Neuronal stem cell (in vitro differentiated cells): ENCODE measurements around the gene EYS.

Experiments used
- DNase-seq: peaks from one replicate; pipeline ENCODE4 v3.0.0-alpha.2; 2013; ENCODE audit warnings: low spot score
- H2AFZ ChIP-seq: one replicate; pipeline ENCODE4 v1.6.1; 2013; ENCODE audit warnings: mild to moderate bottlenecking, low read length, inconsistent platforms
- H2AK5ac ChIP-seq: 2 replicates; pipeline ENCODE4 v1.6.1; 2013; ENCODE audit warnings: low read depth, mild to moderate bottlenecking, inconsistent platforms, low read length, moderate library complexity, mixed read lengths
- H2BK120ac ChIP-seq: 2 replicates; pipeline ENCODE4 v1.6.1; 2013; ENCODE audit warnings: low read depth, mild to moderate bottlenecking, inconsistent platforms, low read length, moderate library complexity, mixed read lengths
- H2BK12ac ChIP-seq: one replicate; pipeline ENCODE4 v1.6.1; 2013; ENCODE audit warnings: low read length, inconsistent platforms
- H2BK15ac ChIP-seq: 2 replicates; pipeline ENCODE4 v1.6.1; 2013; ENCODE audit warnings: mild to moderate bottlenecking, low read length, inconsistent platforms, mixed read lengths
- H2BK5ac ChIP-seq: one replicate; pipeline ENCODE4 v1.6.1; 2013; ENCODE audit warnings: inconsistent platforms, mild to moderate bottlenecking, low read length, moderate library complexity
- H3K14ac ChIP-seq: one replicate; pipeline ENCODE4 v1.6.1; 2013; ENCODE audit warnings: low read length, inconsistent platforms
- H3K18ac ChIP-seq: 2 replicates; pipeline ENCODE4 v1.6.1; 2013; ENCODE audit warnings: low read length, inconsistent platforms
- H3K23ac ChIP-seq: 2 replicates; pipeline ENCODE4 v1.6.1; 2013; ENCODE audit warnings: low read depth, mild to moderate bottlenecking, mixed read lengths, low read length, inconsistent platforms; ENCODE audit not compliant: poor library complexity
- H3K27ac ChIP-seq: replicated peaks from 3 replicates; pipeline ENCODE4 v1.5.1; 2013; ENCODE audit warnings: low read length, inconsistent platforms
- H3K27me3 ChIP-seq, 3 experiments: 2 replicates each; pipeline ENCODE4 v1.6.1; 2013; ENCODE audit warnings: low read length in 3 of 3, mild to moderate bottlenecking in 2 of 3, inconsistent platforms in 1 of 3, low read depth in 1 of 3, mixed read lengths in 1 of 3, moderate library complexity in 1 of 3; ENCODE audit not compliant: control insufficient read depth in 3 of 3, insufficient read depth in 3 of 3
- H3K36me3 ChIP-seq, 2 donors: replicated peaks in 1 of 2; 2 replicates each; pipeline ENCODE4 v1.6.1; 2013; ENCODE audit warnings: low read length in 2 of 2; ENCODE audit not compliant: control insufficient read depth in 2 of 2, insufficient read depth in 2 of 2
- H3K4ac ChIP-seq: 2 replicates; pipeline ENCODE4 v1.6.1; 2013; ENCODE audit warnings: inconsistent platforms, mild to moderate bottlenecking, low read length, moderate library complexity
- H3K4me1 ChIP-seq, 2 donors: 1 replicate in 1 of 2; 2 replicates in 1 of 2; pipeline ENCODE4 v1.6.1; 2013; ENCODE audit warnings: low read length in 2 of 2, low read depth in 1 of 2; ENCODE audit not compliant: control insufficient read depth in 2 of 2, insufficient read depth in 1 of 2
- H3K4me2 ChIP-seq: one replicate; pipeline ENCODE4 v1.6.1; 2013; ENCODE audit warnings: mild to moderate bottlenecking, low read length, inconsistent platforms; ENCODE audit not compliant: insufficient read depth, poor library complexity, severe bottlenecking
- H3K4me3 ChIP-seq, 2 donors: 2 replicates each; pipeline ENCODE4 v1.5.1; 2013; ENCODE audit warnings: low read length in 2 of 2, mild to moderate bottlenecking in 2 of 2, inconsistent platforms in 1 of 2, moderate library complexity in 1 of 2
- H3K79me1 ChIP-seq: one replicate; pipeline ENCODE4 v1.6.1; 2013; ENCODE audit warnings: low read depth, mild to moderate bottlenecking, inconsistent platforms, low read length, moderate library complexity
- H3K9ac ChIP-seq: one replicate; pipeline ENCODE4 v1.6.1; 2013; ENCODE audit warnings: mild to moderate bottlenecking, low read depth, low read length, inconsistent platforms; ENCODE audit not compliant: poor library complexity
- H3K9me3 ChIP-seq, 2 donors: replicated peaks in 1 of 2; 2 replicates each; pipeline versions ENCODE3 to v1.6.1; 2013; ENCODE audit warnings: low read length in 2 of 2, mild to moderate bottlenecking in 2 of 2, inconsistent platforms in 1 of 2, low read depth in 1 of 2, mixed read lengths in 1 of 2, moderate library complexity in 1 of 2; ENCODE audit not compliant: control insufficient read depth in 2 of 2, insufficient read depth in 1 of 2
- H4K8ac ChIP-seq: one replicate; pipeline ENCODE4 v1.6.1; 2013; ENCODE audit warnings: low read depth, mild to moderate bottlenecking, inconsistent platforms, low read length, moderate library complexity
- H4K91ac ChIP-seq: one replicate; pipeline ENCODE4 v1.6.1; 2013; ENCODE audit warnings: low read length, low read depth, mild to moderate bottlenecking, inconsistent platforms; ENCODE audit not compliant: poor library complexity
- WGBS, 2 donors: extraction: QIAGEN DNeasy Blood & Tissue Kit; methylation state at CpG; one replicate each; pipeline ENCODE4 v1.1.7; 2013; ENCODE audit warnings: missing lambda C conversion rate in 2 of 2, mixed read lengths in 1 of 2; ENCODE audit not compliant: insufficient read length in 2 of 2, insufficient replicate concordance in 1 of 2; ENCODE audit errors: extremely low coverage in 2 of 2; 5-methylcytosine and 5-hydroxymethylcytosine counted together

The EYS gene

DNA sequence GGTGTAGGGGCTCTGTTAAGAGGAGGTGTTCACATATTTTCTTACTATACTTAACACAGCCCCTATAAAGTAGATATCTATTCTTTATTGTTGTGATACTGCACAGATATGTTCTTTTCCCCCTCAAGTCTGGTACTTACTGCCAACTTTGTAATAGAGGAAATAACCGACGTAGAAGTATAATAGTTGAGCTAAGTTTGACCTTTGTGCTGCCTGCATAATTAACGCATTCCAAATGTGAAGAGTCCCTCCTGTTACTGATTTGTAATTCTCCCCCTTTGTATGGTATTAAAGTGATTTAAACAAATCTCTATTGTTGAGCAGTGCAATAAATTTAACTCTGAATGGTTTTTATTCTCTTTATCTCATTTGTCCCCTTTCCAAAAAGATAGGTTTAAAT, 2032.4 kb downstream of the EYS start:
- Histone ChIP-seq H3K36me3 (peaks cover 0 to 45% of the 10 kb centered on the region in 2 donors), H3K9me3 (peaks cover 0 to 10% of the 10 kb centered on the region in 2 donors), H3K4ac (no peak overlapping the region), H3K79me1 (peaks cover 3% of the 10 kb centered on the region), H2BK5ac (no peak overlapping the region), H2AK5ac (no peak overlapping the region), H3K9ac (no peak overlapping the region), H2BK15ac (no peak overlapping the region), H4K8ac (no peak overlapping the region), H4K91ac (no peak overlapping the region), H3K4me1 (peaks cover 0 to 3% of the 10 kb centered on the region in 2 donors), H3K14ac (no peak overlapping the region), H3K27me3 (no peaks in the 10 kb centered on the region), H3K18ac (no peak overlapping the region), H3K27ac (no peak overlapping the region), H3K4me3 (no peak overlapping the region), H2BK12ac (no peak overlapping the region), H2BK120ac (no peak overlapping the region), H2AFZ (no peak overlapping the region), H3K4me2 (no peak overlapping the region), H3K23ac (no peak overlapping the region)
- DNase-seq, result no peak
- no CpG with 5 or more reads among the region's 3 CpGs for WGBS, 2 donors

DNA sequence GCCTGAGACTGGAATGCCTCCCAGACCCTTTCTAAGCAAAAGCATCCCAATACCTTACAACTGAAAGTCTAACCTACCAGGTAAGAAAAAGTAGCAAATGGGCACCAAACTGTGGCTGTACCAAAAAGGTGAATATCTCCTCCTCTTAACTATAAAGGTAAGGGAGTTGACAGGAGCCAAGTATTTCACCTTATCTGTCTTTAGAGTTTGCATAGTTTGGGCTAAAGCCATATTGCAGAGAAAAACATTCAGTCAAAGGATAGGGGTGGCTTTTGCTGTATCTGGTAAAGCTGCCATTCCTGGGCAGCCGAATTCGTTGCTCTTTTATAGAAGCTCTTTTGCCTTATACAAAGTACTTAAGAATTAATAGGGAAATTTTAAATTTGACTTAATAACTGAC, 2033.3 kb downstream of the EYS start:
- WGBS, 2 donors, result no CpG with 5 or more reads among the region's 2 CpGs
- H3K27me3 ChIP-seq, result no peaks in the 10 kb centered on the region
- H3K79me1 ChIP-seq, result peaks cover 3% of the 10 kb centered on the region
- no peak overlapping the region for H3K14ac ChIP-seq
- no peak overlapping the region for H2BK120ac ChIP-seq
- no peak overlapping the region for H2BK12ac ChIP-seq
- no peak overlapping the region for H3K27ac ChIP-seq
- peaks cover 0 to 10% of the 10 kb centered on the region in 2 donors for H3K9me3 ChIP-seq
- no peak for DNase-seq
- H3K9ac ChIP-seq, result no peak overlapping the region
- no peak overlapping the region for H3K4ac ChIP-seq
- peaks cover 0 to 38% of the 10 kb centered on the region in 2 donors for H3K36me3 ChIP-seq
- no peak overlapping the region for H3K4me2 ChIP-seq
- H2AFZ ChIP-seq, result no peak overlapping the region
- no peak overlapping the region for H3K23ac ChIP-seq
- H2AK5ac ChIP-seq, result no peak overlapping the region
- no peak overlapping the region for H2BK5ac ChIP-seq
- no peak overlapping the region for H2BK15ac ChIP-seq
- no peak overlapping the region for H3K18ac ChIP-seq
- H3K4me1 ChIP-seq, result peaks cover 0 to 3% of the 10 kb centered on the region in 2 donors
- H3K4me3 ChIP-seq, result no peak overlapping the region
- H4K91ac ChIP-seq, result no peak overlapping the region
- no peak overlapping the region for H4K8ac ChIP-seq

DNA sequence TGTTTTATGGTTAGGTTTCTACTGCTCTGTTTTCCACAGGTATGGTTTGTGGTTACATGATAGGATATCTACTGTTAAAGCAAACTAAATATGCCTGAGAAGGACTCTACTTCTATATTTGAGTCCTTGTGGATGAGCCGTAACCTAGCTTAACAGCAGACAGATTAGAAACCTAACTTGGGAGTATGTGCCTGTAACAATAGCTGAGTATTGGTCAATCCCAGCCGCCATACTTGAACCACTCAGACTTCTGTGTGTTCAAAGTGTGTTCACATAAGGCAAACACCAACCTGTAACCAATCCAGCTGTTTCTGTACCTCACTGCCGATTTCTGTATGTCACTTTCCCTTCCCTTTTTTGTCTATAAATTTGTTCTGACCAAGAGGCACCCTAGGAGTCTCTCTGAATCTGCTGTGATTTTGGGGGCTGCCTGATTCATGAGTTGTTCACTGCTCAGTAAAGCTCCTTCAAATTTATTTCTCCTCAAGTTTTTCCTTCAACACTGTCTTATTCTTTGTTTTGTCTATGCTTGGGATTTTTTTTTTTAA, 2034.4 kb downstream of the EYS start:
- H3K4me3 ChIP-seq, result no peak overlapping the region
- H4K91ac ChIP-seq, result no peak overlapping the region
- no peak overlapping the region for H3K27ac ChIP-seq
- no peak overlapping the region for H2BK15ac ChIP-seq
- H3K4me2 ChIP-seq, result no peak overlapping the region
- H3K36me3 ChIP-seq, result peaks cover 0 to 34% of the 10 kb centered on the region in 2 donors
- no peak overlapping the region for H2AFZ ChIP-seq
- no peak overlapping the region for H3K18ac ChIP-seq
- no peak overlapping the region for H3K4ac ChIP-seq
- H2BK12ac ChIP-seq, result no peak overlapping the region
- H2BK120ac ChIP-seq, result no peak overlapping the region
- H4K8ac ChIP-seq, result no peak overlapping the region
- H3K4me1 ChIP-seq, result peaks cover 0 to 3% of the 10 kb centered on the region in 2 donors
- H2BK5ac ChIP-seq, result no peak overlapping the region
- no peak overlapping the region for H2AK5ac ChIP-seq
- H3K27me3 ChIP-seq, result no peaks in the 10 kb centered on the region
- no peak for DNase-seq
- H3K9me3 ChIP-seq, result peaks cover 0 to 10% of the 10 kb centered on the region in 2 donors
- H3K79me1 ChIP-seq, result peaks cover 3% of the 10 kb centered on the region
- WGBS, 2 donors, result no CpG with 5 or more reads among the region's 3 CpGs
- H3K14ac ChIP-seq, result no peak overlapping the region
- no peak overlapping the region for H3K9ac ChIP-seq
- no peak overlapping the region for H3K23ac ChIP-seq

DNA sequence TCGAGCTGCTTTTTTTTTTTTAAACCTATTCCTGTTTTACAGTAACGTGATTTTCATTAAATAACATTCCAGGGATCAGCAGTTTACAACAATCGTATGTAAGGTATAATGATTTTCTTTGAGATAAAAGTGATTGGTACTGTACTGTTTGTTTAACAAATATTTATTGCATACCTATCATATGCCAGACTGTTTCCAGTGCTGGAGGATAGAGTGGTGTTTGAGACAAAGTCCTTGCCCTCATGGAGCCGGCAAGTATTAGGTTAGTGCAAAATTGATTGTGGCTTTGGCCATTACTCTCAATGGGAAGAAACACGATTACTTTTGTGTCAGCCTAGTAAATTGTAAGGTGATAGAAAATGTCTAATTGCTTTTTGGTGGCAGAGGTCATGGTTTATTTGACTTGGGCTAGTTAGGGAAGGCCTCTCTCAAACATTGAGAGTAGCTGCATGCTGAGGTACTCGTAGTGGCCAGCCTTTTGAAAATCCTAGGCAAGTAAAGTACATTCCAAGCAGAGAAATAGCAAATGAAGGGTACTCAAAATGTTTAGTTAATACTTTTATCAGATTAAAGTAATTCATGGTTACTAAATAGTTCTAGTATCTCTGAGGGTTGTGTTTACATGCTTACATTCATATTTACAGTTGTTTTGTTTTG, 2035.8 kb downstream of the EYS start:
- Histone ChIP-seq H4K8ac (no peak overlapping the region), H3K23ac (no peak overlapping the region), H3K4me3 (no peak overlapping the region), H2BK5ac (no peak overlapping the region), H3K14ac (no peak overlapping the region), H3K4ac (no peak overlapping the region), H3K4me2 (no peak overlapping the region), H3K18ac (no peak overlapping the region), H4K91ac (no peak overlapping the region), H2AK5ac (no peak overlapping the region), H2BK120ac (no peak overlapping the region), H3K79me1 (peaks cover 2% of the 10 kb centered on the region), H3K36me3 (peaks cover 0 to 34% of the 10 kb centered on the region in 2 donors), H2AFZ (no peak overlapping the region), H3K27ac (no peak overlapping the region), H3K9me3 (peaks cover 0 to 10% of the 10 kb centered on the region in 2 donors), H2BK15ac (no peak overlapping the region), H3K27me3 (no peaks in the 10 kb centered on the region), H3K4me1 (peaks cover 0 to 3% of the 10 kb centered on the region in 2 donors), H2BK12ac (no peak overlapping the region), H3K9ac (no peak overlapping the region)
- WGBS, 2 donors, result no CpG with 5 or more reads among the region's 6 CpGs
- no peak for DNase-seq
